Measurements from ENCODE around the gene SPATA31D4.

- TF ChIP-seq CTCF (IDR thresholded peaks at IDR 0.05) = no peak
- no peak for TF ChIP-seq POLR2A (IDR thresholded peaks at IDR 0.05)
These were observed 33.3 kb upstream of the SPATA31D4 start for GRCh38 chr9:81894891-81895290.

Measured in ovary (tissue), 3 donors.